GM19238 (cell line): ENCODE measurements around the gene SPCS2.

Source experiments
- DNase-seq: peaks from one replicate; pipeline ENCODE4 v3.0.0; 2011; ENCODE audit warnings: low spot score; ENCODE audit not compliant: insufficient read length

The SPCS2 gene

GRCh38 chr11:74948898-74949752 is at the start of gene SPCS2, which contains the start of gene XRRA1:
Gene SPCS2, plus strand, starts transcription at chr11:74949266. Its CDS starts 20 bp downstream, at chr11:74949286.
Gene XRRA1, minus strand, starts transcription at chr11:74949091. Its CDS starts 8,213 bp downstream, at chr11:74940878.
- DNase-seq = peak; percentile 90

GRCh38 chr11:74902342-74902741 is 46.7 kb upstream of the SPCS2 start:
- no peak for DNase-seq

- no peak for DNase-seq
These were observed 43.7 kb upstream of the SPCS2 start for GRCh38 chr11:74905326-74905725.

GRCh38 chr11:74909385-74909784 is 39.7 kb upstream of the SPCS2 start:
- DNase-seq = no peak

- no peak for DNase-seq
These were observed 39.3 kb upstream of the SPCS2 start for GRCh38 chr11:74909812-74910211.

- DNase-seq = no peak
These were observed 25.9 kb upstream of the SPCS2 start for GRCh38 chr11:74923125-74923524.

GRCh38 chr11:74925281-74925680 is 23.8 kb upstream of the SPCS2 start:
- no peak for DNase-seq

GRCh38 chr11:74926304-74927030 is 22.6 kb upstream of the SPCS2 start:
- no peak for DNase-seq

GRCh38 chr11:74927496-74927895 is 21.6 kb upstream of the SPCS2 start:
- DNase-seq = no peak

GRCh38 chr11:74929431-74930363 is 19.4 kb upstream of the SPCS2 start:
- DNase-seq = peak; percentile 32

GRCh38 chr11:74932169-74932568 is 16.9 kb upstream of the SPCS2 start:
- no peak for DNase-seq

- DNase-seq = no peak
These were observed 16.3 kb upstream of the SPCS2 start for GRCh38 chr11:74932797-74933196.

GRCh38 chr11:74933765-74934164 is 15.3 kb upstream of the SPCS2 start:
- DNase-seq = no peak

GRCh38 chr11:74935285-74935684 is 13.8 kb upstream of the SPCS2 start:
- no peak for DNase-seq

GRCh38 chr11:74936087-74936486 is 13.0 kb upstream of the SPCS2 start:
- DNase-seq = no peak

GRCh38 chr11:74936976-74937375 is 12.1 kb upstream of the SPCS2 start:
- DNase-seq = no peak

GRCh38 chr11:74937696-74938475 is 11.2 kb upstream of the SPCS2 start:
- no peak for DNase-seq

GRCh38 chr11:74941492-74941891 is 7.6 kb upstream of the SPCS2 start:
- no peak for DNase-seq

- no peak for DNase-seq
These were observed 6.8 kb upstream of the SPCS2 start for GRCh38 chr11:74942073-74942759.

- no peak for DNase-seq
These were observed 544 bp upstream of the SPCS2 start for GRCh38 chr11:74948546-74948897.
